Tibial nerve (tissue), 4 donors: ENCODE measurements around the gene CNKSR1. TPM values are rescaled to one million over a fixed set of nuclear protein-coding genes. Genes with fewer than 3 reads are reported as not detected.

ENCODE experiments used
- DNase-seq, 2 donors: peaks; one replicate each; pipeline ENCODE4 v3.0.0-alpha.2; 2019; ENCODE audit warnings: low spot score in 2 of 2
- H3K27ac ChIP-seq, 4 donors: fragments of 200-600 bp; sonication (generic) in 3 of 4; one replicate each; pipeline ENCODE4 v1.5.1; 2017 to 2019; ENCODE audit warnings: mild to moderate bottlenecking in 1 of 4
- H3K27me3 ChIP-seq, 2 donors: fragments of 200-600 bp; sonication (generic) in 1 of 2; one replicate each; pipeline versions ENCODE4 v1.5.1 to v1.6.0; 2017 to 2019
- H3K36me3 ChIP-seq, 3 donors: fragments of 200-600 bp; sonication (generic); one replicate each; pipeline ENCODE4 v1.5.1; 2018 to 2019
- H3K4me1 ChIP-seq, 4 donors: fragments of 200-600 bp; sonication (generic) in 3 of 4; one replicate each; pipeline ENCODE4 v1.5.1; 2017 to 2019
- H3K4me3 ChIP-seq, 4 donors: fragments of 200-600 bp; sonication (generic) in 3 of 4; one replicate each; pipeline ENCODE4 v1.5.1; 2017 to 2019; ENCODE audit warnings: mild to moderate bottlenecking in 1 of 4, moderate library complexity in 1 of 4
- H3K9me3 ChIP-seq, 4 donors: fragments of 200-600 bp; sonication (generic) in 3 of 4; one replicate each; pipeline ENCODE4 v1.5.1; 2017 to 2019
- CTCF ChIP-seq, 5 experiments: fragments of 200-600 bp in 3 of 5; fragments of 450-650 bp in 2 of 5; sonication (generic) in 3 of 5; IDR thresholded peaks; one replicate each; pipeline ENCODE4 v1.5.1; 2016 to 2019; ENCODE audit warnings: antibody characterized with exemption in 5 of 5, mild to moderate bottlenecking in 3 of 5, moderate library complexity in 2 of 5
- EP300 ChIP-seq, 2 donors: sonication (generic); formaldehyde crosslinking; IDR thresholded peaks; one replicate each; pipeline ENCODE4 v1.6.1; 2017; ENCODE audit warnings: antibody characterized with exemption in 2 of 2, mild to moderate bottlenecking in 1 of 2
- POLR2A ChIP-seq, 2 donors: fragments of 450-650 bp; IDR thresholded peaks; one replicate each; pipeline ENCODE4 v1.6.1; 2017; ENCODE audit warnings: antibody characterized with exemption in 2 of 2, mild to moderate bottlenecking in 2 of 2, moderate library complexity in 2 of 2
- WGBS, 2 donors: methylation state at CpG; one replicate each; pipeline ENCODE4 v1.1.5; 2018; 5-methylcytosine and 5-hydroxymethylcytosine counted together
- total RNA-seq, 4 donors: library from RNA; depleted of rRNA; stranded (reverse); fragments of >200 nt; gene quantifications; one replicate each; pipeline ENCODE4 v1.1.0, GENCODE V29; 2016

The CNKSR1 gene
- total RNA-seq, 4 donors from 2014 or later = 2.6 to 5.7 (median 4.0) TPM; not detected in 1

DNA sequence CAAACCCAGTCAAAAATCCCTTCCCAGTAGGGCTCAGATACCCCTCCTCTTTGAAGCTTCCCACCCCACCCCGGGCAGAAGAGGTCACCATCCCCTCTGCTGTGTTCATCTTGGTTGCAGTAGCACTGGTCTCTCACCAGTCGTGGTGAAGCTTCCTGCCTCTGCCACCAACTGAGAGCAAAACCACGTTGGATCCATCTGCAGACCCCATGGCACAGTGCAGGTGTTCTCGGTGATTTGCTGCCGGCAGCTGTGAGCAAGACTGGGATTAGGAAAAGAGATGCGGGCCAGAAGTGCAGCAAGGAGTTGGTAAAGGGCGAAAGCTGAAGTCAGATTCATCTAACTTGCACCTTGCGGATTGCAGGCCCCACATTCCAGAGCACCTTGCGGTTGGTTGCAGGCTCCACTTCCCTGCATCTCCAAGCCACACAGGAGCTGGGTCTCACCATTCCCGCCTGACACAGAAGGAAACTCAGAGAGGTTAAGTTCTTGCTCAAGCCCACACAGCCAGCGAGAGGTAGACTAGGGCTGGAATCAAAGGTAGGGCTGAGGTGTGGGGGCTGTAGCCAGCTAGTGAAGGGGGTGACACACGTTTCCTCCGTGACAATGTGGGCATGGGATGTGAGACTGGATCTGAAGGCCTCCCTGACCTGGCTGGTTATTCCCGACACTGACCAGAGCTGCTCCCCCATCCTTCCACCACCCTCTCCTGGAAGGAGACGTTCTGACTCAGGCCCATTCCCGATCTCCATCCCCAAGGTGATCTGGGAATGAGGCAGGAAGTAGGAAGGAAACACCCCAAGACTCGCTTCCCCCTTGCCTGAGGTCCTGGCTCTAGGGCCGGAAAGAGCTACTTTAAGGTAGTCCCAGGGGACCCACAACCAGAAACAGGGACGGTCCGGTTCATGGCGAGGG lies 21.7 kb upstream of the CNKSR1 start:
- peak overlapping the region in 1 of 4 donors; percentile 66 for H3K27ac ChIP-seq

DNA sequence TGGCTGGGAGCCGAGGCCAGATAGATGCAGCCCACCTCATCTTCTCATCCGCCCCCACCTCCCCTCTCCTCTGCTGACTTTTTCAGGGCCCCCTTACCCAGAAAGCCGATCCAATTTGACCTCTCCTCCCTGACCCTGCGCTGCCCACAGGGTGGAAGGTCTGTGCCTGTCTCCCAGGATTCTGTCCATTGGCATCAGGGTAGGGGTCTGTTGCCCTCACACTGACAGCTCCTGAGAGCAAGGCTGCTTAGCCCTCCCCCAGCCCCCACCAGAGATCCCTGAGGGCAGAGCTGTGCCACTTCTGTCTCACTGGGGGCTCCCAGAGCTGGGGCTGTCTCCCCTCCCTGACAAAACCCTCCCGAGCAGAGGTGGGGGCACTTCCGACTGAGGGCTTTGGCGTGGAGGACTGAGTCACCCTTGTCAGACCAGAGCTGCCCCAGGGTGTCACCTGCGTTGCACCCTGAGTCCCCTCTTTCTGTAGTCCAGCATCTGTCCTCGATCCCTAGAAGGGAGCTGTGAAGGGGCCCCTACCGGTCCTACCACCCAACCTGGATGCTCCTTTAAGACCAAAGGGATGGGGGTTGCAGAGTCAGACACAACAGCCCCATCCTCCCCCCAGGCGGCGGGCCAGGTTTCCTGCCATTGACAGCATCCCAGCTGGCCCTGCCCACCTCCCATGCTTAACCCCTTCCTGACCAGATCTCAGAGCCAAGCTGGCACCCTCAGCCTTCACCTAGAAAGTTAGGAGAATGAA lies 20.8 kb upstream of the CNKSR1 start:
- H3K27ac ChIP-seq = peak overlapping the region in 1 of 4 donors; percentile 66
- H3K9me3 ChIP-seq = no peaks in the 10 kb centered on the region
- DNase-seq = no peak
- 21 to 27% methylated on average over 11 to 12 of the region's 12 CpGs for WGBS, 2 donors
- H3K27me3 ChIP-seq = peaks cover 0 to 60% of the 10 kb centered on the region in 2 donors
- TF ChIP-seq CTCF (IDR thresholded peaks at IDR 0.05) = no peak
- TF ChIP-seq EP300 (IDR thresholded peaks at IDR 0.05) = no peak
- TF ChIP-seq POLR2A (IDR thresholded peaks at IDR 0.05) = no peak
- peak overlapping the region in 1 of 4 donors; percentile 36 for H3K4me3 ChIP-seq
- H3K4me1 ChIP-seq = peaks cover 0 to 10% (median 4%) of the 10 kb centered on the region in 4 donors
- H3K36me3 ChIP-seq = no peaks in the 10 kb centered on the region

More for the DNA sequence above, 21.7 kb upstream of the CNKSR1 start:
- Histone ChIP-seq H3K27me3 (peaks cover 0 to 57% of the 10 kb centered on the region in 2 donors), H3K4me3 (peak overlapping the region in 1 of 4 donors; percentile 36), H3K9me3 (no peaks in the 10 kb centered on the region), H3K36me3 (no peaks in the 10 kb centered on the region), H3K4me1 (peaks cover 0 to 2% (median 0%) of the 10 kb centered on the region in 4 donors)
- WGBS, 2 donors = 56 to 66% methylated on average over 21 of the region's 21 CpGs
- DNase-seq = no peak
- TF ChIP-seq EP300 (IDR thresholded peaks at IDR 0.05) (peak in 1 of 2 donors; percentile 38), POLR2A (IDR thresholded peaks at IDR 0.05) (no peak), CTCF (IDR thresholded peaks at IDR 0.05) (no peak)

- no peak for TF ChIP-seq EP300 (IDR thresholded peaks at IDR 0.05)
- TF ChIP-seq POLR2A (IDR thresholded peaks at IDR 0.05) = no peak
- TF ChIP-seq CTCF (IDR thresholded peaks at IDR 0.05) = no peak
- H3K36me3 ChIP-seq = no peaks in the 10 kb centered on the region
- H3K27me3 ChIP-seq = peaks cover 0 to 60% of the 10 kb centered on the region in 2 donors
- DNase-seq = no peak
- no peak overlapping the region for H3K27ac ChIP-seq
- no peaks in the 10 kb centered on the region for H3K9me3 ChIP-seq
- H3K4me1 ChIP-seq = peaks cover 0 to 19% (median 6%) of the 10 kb centered on the region in 4 donors
- WGBS, 2 donors = 75 to 76% methylated on average over 4 to 5 of the region's 5 CpGs
- H3K4me3 ChIP-seq = peak overlapping the region in 1 of 4 donors; percentile 62
Measured at GRCh38 chr1:26158271-26158907, 18.9 kb upstream of the CNKSR1 start.

DNA sequence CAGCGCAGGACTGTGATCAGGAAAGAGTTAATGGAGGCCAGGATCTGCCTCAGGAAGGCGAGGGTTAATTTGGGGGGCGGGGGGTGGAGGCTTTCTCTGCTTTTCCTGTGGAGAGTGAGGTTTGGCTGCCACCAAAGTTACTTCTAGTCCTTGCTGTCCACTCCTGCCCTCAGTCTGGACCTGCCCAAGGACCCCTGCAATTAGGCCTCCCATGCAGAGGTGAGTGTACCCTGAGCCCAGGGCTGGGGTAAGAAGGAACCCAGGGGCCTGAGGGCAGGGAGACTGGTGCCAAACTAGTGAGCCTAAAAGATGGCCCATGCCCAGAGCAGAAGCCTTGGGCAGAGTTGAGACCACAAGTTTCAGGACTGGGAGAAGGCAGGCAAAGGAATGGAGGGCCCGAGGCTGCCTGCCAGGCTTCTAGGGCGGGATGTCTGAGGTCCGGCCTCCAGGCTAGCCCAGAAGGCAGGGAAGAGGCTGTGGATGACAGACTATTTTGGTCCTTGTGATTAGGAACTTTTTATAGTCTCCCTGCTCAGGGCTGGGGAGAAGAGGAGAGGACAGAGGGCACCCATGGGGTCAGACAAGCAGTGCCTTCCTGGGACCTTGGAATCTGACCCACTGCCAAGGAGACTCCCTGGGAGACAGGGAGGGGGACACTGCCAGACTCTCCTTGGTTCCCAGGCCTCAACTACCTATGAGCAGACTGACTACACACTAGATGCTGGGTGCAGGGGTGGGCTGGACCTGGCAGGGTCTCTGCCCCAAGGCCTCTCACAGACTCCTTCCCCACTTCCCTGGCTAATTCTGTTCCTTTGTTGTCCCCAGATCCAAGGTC lies 18.2 kb upstream of the CNKSR1 start, which contains the start of gene FAM110D:
TSS of gene FAM110D (plus strand) at position 172 of the 835 bp plus-strand sequence. CDS start 2,213 bp downstream, outside the sequence.
- peaks cover 0 to 25% (median 9%) of the 10 kb centered on the region in 4 donors for H3K4me1 ChIP-seq
- peak within 1 kb of the TSS in 1 of 4 donors; percentile 62 for H3K4me3 ChIP-seq
- no peak for TF ChIP-seq POLR2A (IDR thresholded peaks at IDR 0.05)
- TF ChIP-seq EP300 (IDR thresholded peaks at IDR 0.05) = no peak
- no peak for TF ChIP-seq CTCF (IDR thresholded peaks at IDR 0.05)
- DNase-seq = no peak
- no peaks in the 10 kb centered on the region for H3K9me3 ChIP-seq
- H3K27me3 ChIP-seq = peaks cover 0 to 60% of the 10 kb centered on the region in 2 donors
- peak within 1 kb of the TSS in 1 of 4 donors; percentile 17 for H3K27ac ChIP-seq
- 42 to 46% methylated on average over 6 of the region's 6 CpGs for WGBS, 2 donors
- no peaks in the 10 kb centered on the region for H3K36me3 ChIP-seq
